HepG2 (cell line): Measurements from ENCODE around the gene RNF25. TPM values are rescaled to one million over a fixed set of nuclear protein-coding genes. Genes with fewer than 3 reads are reported as not detected.

Experiments
- ADNP ChIP-seq: sonication (generic); formaldehyde crosslinking; IDR thresholded peaks from 2 replicates; pipeline ENCODE4 v1.4.0; 2020; ENCODE audit warnings: missing genetic modification reagents
- FIP1L1 ChIP-seq: fragments of 200-400 bp; formaldehyde crosslinking; IDR thresholded peaks from 2 replicates; pipeline ENCODE4 v1.6.1; 2018; ENCODE audit warnings: low read depth, mild to moderate bottlenecking, low read length, moderate library complexity, borderline replicate concordance; ENCODE audit not compliant: insufficient read depth
- FOXJ3 ChIP-seq: sonication (generic); formaldehyde crosslinking; IDR thresholded peaks from 2 replicates; pipeline ENCODE4 v1.4.0; 2020; ENCODE audit warnings: missing genetic modification reagents, mild to moderate bottlenecking, borderline replicate concordance
- IRX3 ChIP-seq: sonication (generic); formaldehyde crosslinking; IDR thresholded peaks from 2 replicates; pipeline ENCODE4 v1.8.1; 2023; ENCODE audit warnings: mild to moderate bottlenecking, low read depth, missing genetic modification reagents, borderline replicate concordance
- PITX1 ChIP-seq: sonication (generic); formaldehyde crosslinking; IDR thresholded peaks from 2 replicates; pipeline ENCODE4 v1.5.1; 2020; ENCODE audit warnings: mild to moderate bottlenecking, missing genetic modification reagents
- SP1 ChIP-seq, 2 experiments: fragments of 450-650 bp in 1 of 2; sonication (generic) in 1 of 2; formaldehyde crosslinking in 1 of 2; IDR thresholded peaks; 2 replicates each; pipeline versions ENCODE4 v1.4.0 to v1.6.1; 2016 to 2020; ENCODE audit warnings: missing genetic modification reagents in 1 of 2
- ZBTB20 ChIP-seq: sonication (generic); formaldehyde crosslinking; IDR thresholded peaks from 2 replicates; pipeline ENCODE4 v1.8.1; 2023; ENCODE audit warnings: missing genetic modification reagents, low read depth, mild to moderate bottlenecking, borderline replicate concordance
- ZKSCAN5 ChIP-seq: sonication (generic); formaldehyde crosslinking; IDR thresholded peaks from 2 replicates; pipeline ENCODE4 v1.5.1; 2020; ENCODE audit warnings: mild to moderate bottlenecking, missing genetic modification reagents
- ZNF251 ChIP-seq: sonication (generic); formaldehyde crosslinking; IDR thresholded peaks from 2 replicates; pipeline ENCODE4 v1.9.0; 2021; ENCODE audit warnings: mild to moderate bottlenecking, missing genetic modification reagents
- ZNF274 ChIP-seq: sonication (generic); formaldehyde crosslinking; IDR thresholded peaks from 2 replicates; pipeline ENCODE4 v1.5.1; 2020; ENCODE audit warnings: mild to moderate bottlenecking, missing genetic modification reagents
- ZNF33B ChIP-seq: sonication (generic); formaldehyde crosslinking; IDR thresholded peaks from 2 replicates; pipeline ENCODE4 v1.5.1; 2020; ENCODE audit warnings: mild to moderate bottlenecking, missing genetic modification reagents
- ZNF543 ChIP-seq: sonication (generic); formaldehyde crosslinking; IDR thresholded peaks from 2 replicates; pipeline ENCODE4 v1.4.0; 2020; ENCODE audit warnings: mild to moderate bottlenecking, missing genetic modification reagents
- ZNF703 ChIP-seq: sonication (generic); formaldehyde crosslinking; IDR thresholded peaks from 2 replicates; pipeline ENCODE4 v1.5.1; 2020; ENCODE audit warnings: missing genetic modification reagents, mild to moderate bottlenecking, moderate library complexity, borderline replicate concordance
- ZNF761 ChIP-seq: sonication (generic); formaldehyde crosslinking; conservative IDR thresholded peaks from 2 replicates; pipeline ENCODE4 v1.4.0; 2020; ENCODE audit warnings: mild to moderate bottlenecking, missing genetic modification reagents
- ZNF850 ChIP-seq: sonication (generic); formaldehyde crosslinking; conservative IDR thresholded peaks from 2 replicates; pipeline ENCODE4 v1.9.0; 2021; ENCODE audit warnings: mild to moderate bottlenecking, missing genetic modification reagents
- polyA plus RNA-seq, 8 experiments: library from polyadenylated mRNA; depleted of rRNA in 3 of 8; stranded (reverse) in 7 of 8; unstranded in 1 of 8; fragments of >200 nt; fragmentation: Illumina TruSeq in 4 of 8; extraction: Trizol in 4 of 8; gene quantifications; 2 replicates each; pipeline versions ENCODE4 v1.2.1 to v1.2.3, GENCODE V29; 2011 to 2016; ENCODE audit warnings: low read depth in 4 of 8, missing spikeins in 1 of 8, mixed read lengths in 1 of 8; ENCODE audit not compliant: insufficient read depth in 1 of 8
- total RNA-seq, 5 experiments: library from RNA; depleted of rRNA; stranded (reverse); fragments of >200 nt; fragmentation: Illumina TruSeq; extraction: Trizol; gene quantifications; 2 replicates each; pipeline ENCODE4 v1.2.3, GENCODE V29; 2016; ENCODE audit warnings: low read depth in 1 of 5
- TF ChIP-seq, protein P1 (sequence below): sonication (generic); formaldehyde crosslinking; IDR thresholded peaks from 2 replicates; pipeline ENCODE4 v1.8.0; 2022; ENCODE audit warnings: missing genetic modification reagents, mild to moderate bottlenecking, borderline replicate concordance
- TF ChIP-seq, protein P2 (sequence below): sonication (generic); formaldehyde crosslinking; IDR thresholded peaks from 2 replicates; pipeline ENCODE4 v1.4.0; 2020; ENCODE audit warnings: missing genetic modification reagents, borderline replicate concordance
- TF ChIP-seq, protein P3 (sequence below): sonication (generic); formaldehyde crosslinking; IDR thresholded peaks from 2 replicates; pipeline ENCODE4 v1.4.0; 2020; ENCODE audit warnings: missing genetic modification reagents
- TF ChIP-seq, protein P4 (sequence below): sonication (generic); formaldehyde crosslinking; IDR thresholded peaks from 2 replicates; pipeline ENCODE4 v1.8.1; 2023; ENCODE audit warnings: missing genetic modification reagents, inconsistent platforms, borderline replicate concordance

Gene RNF25
- total and polyA plus RNA-seq, 2 of the 13 experiments (the other 11 are each of a cell fraction or from before 2014, with no cell fraction given), result 37.0 to 87.6 TPM

DNA sequence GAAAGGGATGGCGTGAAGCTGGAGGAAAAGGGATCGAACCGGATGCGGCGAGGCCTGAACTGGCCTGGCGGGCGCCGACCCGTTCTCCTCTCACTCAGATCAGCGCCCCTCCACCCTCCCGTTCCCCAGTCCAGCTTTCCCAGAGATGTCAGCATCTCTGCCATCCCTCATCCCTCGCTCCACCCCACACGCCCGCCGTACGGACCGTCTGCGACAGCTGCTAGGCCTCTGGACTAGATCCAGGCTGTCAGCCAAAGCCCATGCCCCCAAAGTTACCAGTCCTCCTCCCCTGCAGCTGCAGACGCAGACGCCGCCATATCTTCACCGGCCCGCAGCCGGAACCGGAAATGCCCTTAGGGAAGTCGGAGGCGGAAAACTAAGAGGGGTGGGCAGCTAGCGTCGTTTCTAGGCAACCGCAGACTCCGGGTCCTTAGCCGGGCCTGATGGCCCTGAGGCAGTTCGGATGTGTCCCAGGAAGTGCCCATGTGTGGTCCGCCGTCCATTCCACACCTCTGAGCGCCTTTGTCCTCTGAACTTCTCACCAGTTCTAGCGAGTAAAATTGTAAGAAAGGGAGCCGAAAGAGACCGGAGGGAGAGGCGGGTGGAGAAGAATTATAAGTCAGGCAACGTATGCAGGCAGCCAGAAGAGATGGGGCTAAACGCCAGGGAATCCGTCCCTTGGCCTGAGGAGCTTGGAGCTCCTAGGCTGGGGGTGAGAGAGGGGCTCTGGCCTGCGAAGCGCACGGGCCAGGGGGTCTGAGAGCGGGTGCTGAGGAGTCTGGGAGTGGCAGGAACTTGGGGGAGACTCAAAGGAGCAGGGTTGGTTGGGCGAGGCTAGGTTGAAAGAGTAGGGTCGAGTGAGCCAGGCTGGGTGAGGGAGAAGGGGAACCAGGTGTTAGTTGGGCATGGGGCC, at the start of gene RNF25, which contains the start of gene STK36 (continued):
- TF ChIP-seq FOXJ3, result peak; percentile 18; the same call in 1 of the 2 replicates
- TF ChIP-seq ZNF251, result no peak
- TF ChIP-seq, protein P1, sequence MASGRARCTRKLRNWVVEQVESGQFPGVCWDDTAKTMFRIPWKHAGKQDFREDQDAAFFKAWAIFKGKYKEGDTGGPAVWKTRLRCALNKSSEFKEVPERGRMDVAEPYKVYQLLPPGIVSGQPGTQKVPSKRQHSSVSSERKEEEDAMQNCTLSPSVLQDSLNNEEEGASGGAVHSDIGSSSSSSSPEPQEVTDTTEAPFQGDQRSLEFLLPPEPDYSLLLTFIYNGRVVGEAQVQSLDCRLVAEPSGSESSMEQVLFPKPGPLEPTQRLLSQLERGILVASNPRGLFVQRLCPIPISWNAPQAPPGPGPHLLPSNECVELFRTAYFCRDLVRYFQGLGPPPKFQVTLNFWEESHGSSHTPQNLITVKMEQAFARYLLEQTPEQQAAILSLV (CRISPR knock-in tag), result peak; percentile 65; the same call in 1 of the 2 replicates
- no peak for TF ChIP-seq FIP1L1
- TF ChIP-seq ZNF274 (CRISPR knock-in tag), result peak; percentile 71; the same call in 1 of the 2 replicates
- TF ChIP-seq, protein P2, sequence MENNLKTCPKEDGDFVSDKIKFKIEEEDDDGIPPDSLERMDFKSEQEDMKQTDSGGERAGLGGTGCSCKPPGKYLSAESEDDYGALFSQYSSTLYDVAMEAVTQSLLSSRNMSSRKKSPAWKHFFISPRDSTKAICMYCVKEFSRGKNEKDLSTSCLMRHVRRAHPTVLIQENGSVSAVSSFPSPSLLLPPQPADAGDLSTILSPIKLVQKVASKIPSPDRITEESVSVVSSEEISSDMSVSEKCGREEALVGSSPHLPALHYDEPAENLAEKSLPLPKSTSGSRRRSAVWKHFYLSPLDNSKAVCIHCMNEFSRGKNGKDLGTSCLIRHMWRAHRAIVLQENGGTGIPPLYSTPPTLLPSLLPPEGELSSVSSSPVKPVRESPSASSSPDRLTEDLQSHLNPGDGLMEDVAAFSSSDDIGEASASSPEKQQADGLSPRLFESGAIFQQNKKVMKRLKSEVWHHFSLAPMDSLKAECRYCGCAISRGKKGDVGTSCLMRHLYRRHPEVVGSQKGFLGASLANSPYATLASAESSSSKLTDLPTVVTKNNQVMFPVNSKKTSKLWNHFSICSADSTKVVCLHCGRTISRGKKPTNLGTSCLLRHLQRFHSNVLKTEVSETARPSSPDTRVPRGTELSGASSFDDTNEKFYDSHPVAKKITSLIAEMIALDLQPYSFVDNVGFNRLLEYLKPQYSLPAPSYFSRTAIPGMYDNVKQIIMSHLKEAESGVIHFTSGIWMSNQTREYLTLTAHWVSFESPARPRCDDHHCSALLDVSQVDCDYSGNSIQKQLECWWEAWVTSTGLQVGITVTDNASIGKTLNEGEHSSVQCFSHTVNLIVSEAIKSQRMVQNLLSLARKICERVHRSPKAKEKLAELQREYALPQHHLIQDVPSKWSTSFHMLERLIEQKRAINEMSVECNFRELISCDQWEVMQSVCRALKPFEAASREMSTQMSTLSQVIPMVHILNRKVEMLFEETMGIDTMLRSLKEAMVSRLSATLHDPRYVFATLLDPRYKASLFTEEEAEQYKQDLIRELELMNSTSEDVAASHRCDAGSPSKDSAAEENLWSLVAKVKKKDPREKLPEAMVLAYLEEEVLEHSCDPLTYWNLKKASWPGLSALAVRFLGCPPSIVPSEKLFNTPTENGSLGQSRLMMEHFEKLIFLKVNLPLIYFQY, result peak; percentile 70; the same call in 1 of the 2 replicates
- 0 out of 2 replicates have a peak, but pooled peaks have one; percentile 40 for TF ChIP-seq IRX3 (CRISPR knock-in tag)
- no peak for TF ChIP-seq ADNP (CRISPR knock-in tag)
- TF ChIP-seq PITX1 (CRISPR knock-in tag), result peak; percentile 68
- TF ChIP-seq ZNF703 (CRISPR knock-in tag), result no peak
- no peak for TF ChIP-seq ZNF850 (CRISPR knock-in tag)
- TF ChIP-seq ZNF761 (CRISPR knock-in tag), result peak; percentile 74; the same call in 1 of the 2 replicates
- TF ChIP-seq ZNF33B (CRISPR knock-in tag), result no peak; the same call in 1 of the 2 replicates
- peak; percentile 74; the same call in 1 of the 2 replicates for TF ChIP-seq ZBTB20 (CRISPR knock-in tag)
- TF ChIP-seq, protein P3, sequence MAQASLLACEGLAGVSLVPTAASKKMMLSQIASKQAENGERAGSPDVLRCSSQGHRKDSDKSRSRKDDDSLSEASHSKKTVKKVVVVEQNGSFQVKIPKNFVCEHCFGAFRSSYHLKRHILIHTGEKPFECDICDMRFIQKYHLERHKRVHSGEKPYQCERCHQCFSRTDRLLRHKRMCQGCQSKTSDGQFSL (CRISPR knock-in tag), result peak; percentile 82; the same call in 1 of the 2 replicates
- TF ChIP-seq ZKSCAN5, result no peak
- no peak for TF ChIP-seq SP1 (IDR thresholded peaks at IDR 0.05)
- peak; percentile 55; the same call in 1 of the 2 replicates for TF ChIP-seq SP1 (CRISPR knock-in tag; IDR thresholded peaks at IDR 0.05)
- TF ChIP-seq, protein P4, sequence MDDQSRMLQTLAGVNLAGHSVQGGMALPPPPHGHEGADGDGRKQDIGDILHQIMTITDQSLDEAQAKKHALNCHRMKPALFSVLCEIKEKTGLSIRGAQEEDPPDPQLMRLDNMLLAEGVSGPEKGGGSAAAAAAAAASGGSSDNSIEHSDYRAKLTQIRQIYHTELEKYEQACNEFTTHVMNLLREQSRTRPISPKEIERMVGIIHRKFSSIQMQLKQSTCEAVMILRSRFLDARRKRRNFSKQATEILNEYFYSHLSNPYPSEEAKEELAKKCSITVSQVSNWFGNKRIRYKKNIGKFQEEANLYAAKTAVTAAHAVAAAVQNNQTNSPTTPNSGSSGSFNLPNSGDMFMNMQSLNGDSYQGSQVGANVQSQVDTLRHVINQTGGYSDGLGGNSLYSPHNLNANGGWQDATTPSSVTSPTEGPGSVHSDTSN (CRISPR knock-in tag), result no peak
- peak; percentile 30; the same call in 1 of the 2 replicates for TF ChIP-seq ZNF543 (CRISPR knock-in tag)
